BLaER1 (cell line): ENCODE data around the gene ZNF32.
A peak's percentile ranks its signal among the peaks of the same experiment; 100 is the strongest.

Experiments used
- H3K27ac ChIP-seq: shearing (Covaris generic); formaldehyde crosslinking; 2 replicates; pipeline ENCODE4 v1.8.1; 2022
- H3K27me3 ChIP-seq: shearing (Covaris generic); formaldehyde crosslinking; 2 replicates; pipeline ENCODE4 v1.8.1; 2022
- H3K36me3 ChIP-seq: shearing (Covaris generic); formaldehyde crosslinking; 2 replicates; pipeline ENCODE4 v1.8.1; 2022
- H3K4me1 ChIP-seq: shearing (Covaris generic); formaldehyde crosslinking; 2 replicates; pipeline ENCODE4 v1.8.1; 2022
- H3K4me2 ChIP-seq: shearing (Covaris generic); formaldehyde crosslinking; 2 replicates; pipeline ENCODE4 v1.8.1; 2022
- H3K4me3 ChIP-seq: shearing (Covaris generic); formaldehyde crosslinking; 2 replicates; pipeline ENCODE4 v1.8.1; 2022
- H3K9ac ChIP-seq: shearing (Covaris generic); formaldehyde crosslinking; 2 replicates; pipeline ENCODE4 v1.8.1; 2022
- H3K9me3 ChIP-seq: shearing (Covaris generic); formaldehyde crosslinking; 2 replicates; pipeline ENCODE4 v1.8.1; 2022
- H4K20me1 ChIP-seq: shearing (Covaris generic); formaldehyde crosslinking; 2 replicates; pipeline ENCODE4 v1.8.1; 2022
- Cebpa-rat ChIP-seq: shearing (Covaris generic); IDR thresholded peaks from 2 replicates; pipeline ENCODE4 v1.8.1; 2022

The ZNF32 gene

DNA sequence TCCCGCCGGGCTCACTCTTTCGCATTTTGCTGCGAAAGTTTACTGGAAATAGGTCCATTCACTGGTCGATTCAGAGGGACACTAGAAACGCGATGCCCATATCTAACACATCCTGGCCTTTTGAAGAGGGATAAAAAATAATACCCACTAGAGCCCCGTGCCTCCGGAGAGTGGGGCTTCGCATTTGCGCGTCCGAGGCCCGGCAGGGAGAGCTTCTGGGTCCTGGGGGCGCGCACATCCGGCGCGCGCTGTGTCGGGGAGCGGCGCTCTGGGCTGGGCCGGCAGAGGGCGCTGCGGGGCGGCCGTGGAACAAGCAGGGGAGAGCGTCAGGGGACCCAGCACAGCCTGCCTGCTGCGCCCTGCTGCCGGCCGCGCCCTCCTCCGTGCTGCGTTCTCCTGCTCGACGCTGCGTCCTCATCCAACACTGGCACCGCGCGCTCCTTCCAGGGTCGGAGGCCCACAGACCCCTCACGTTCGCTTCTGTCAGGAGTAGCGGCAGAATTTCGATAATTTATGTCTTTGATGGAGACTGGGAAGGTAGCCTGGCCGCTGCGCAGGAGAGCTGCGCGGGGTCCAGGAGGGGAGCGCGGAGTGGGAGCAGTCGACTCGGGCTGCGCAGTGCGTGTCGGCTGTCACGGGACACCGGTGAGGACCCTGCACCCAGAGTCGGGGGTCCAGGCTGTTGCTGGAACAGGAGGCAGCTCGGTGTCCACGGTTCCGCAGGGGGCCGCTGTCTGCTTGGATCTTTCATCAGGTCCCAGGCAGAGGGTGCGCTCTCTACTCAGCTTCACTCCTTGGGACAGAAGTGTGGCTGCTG lies 41.5 kb upstream of the ZNF32 start:
- H3K4me3 ChIP-seq: peak overlapping the region; percentile 63
- H3K9ac ChIP-seq: peak overlapping the region; percentile 63

DNA sequence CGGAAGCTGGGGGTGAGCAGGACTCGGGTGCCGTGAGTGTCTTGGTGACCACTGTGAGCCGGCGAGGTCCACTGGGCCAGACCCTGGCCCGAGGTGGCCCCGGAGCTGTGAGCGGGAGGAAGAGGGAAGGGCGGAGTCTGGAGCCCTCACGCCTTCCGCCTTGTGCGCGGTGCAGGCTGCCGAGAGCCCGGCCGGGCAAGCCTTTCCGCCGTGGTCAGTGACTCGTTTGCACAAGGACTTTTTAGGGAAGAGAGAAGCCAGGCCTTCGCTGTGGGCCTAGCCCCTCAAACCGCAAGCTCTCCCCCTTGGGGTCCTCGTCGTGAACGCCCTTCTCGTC lies 40.9 kb upstream of the ZNF32 start:
- peaks cover 3% of the 10 kb centered on the region; the same call in 1 of the 2 replicates for H3K27me3 ChIP-seq
- no peaks in the 10 kb centered on the region for H3K36me3 ChIP-seq
- H3K27ac ChIP-seq: peak overlapping the region; percentile 36; the same call in 1 of the 2 replicates
- H4K20me1 ChIP-seq: no peaks in the 10 kb centered on the region
- peaks cover 3% of the 10 kb centered on the region; the same call in 1 of the 2 replicates for H3K9me3 ChIP-seq
- no peak for TF ChIP-seq Cebpa-rat
- H3K9ac ChIP-seq: peak overlapping the region; percentile 63
- peak overlapping the region; percentile 81 for H3K4me2 ChIP-seq
- peaks cover 16% of the 10 kb centered on the region for H3K4me1 ChIP-seq
- H3K4me3 ChIP-seq: peak overlapping the region; percentile 63

More for the DNA sequence above, 41.5 kb upstream of the ZNF32 start:
- Histone ChIP-seq H3K4me1 (peaks cover 22% of the 10 kb centered on the region), H4K20me1 (no peaks in the 10 kb centered on the region), H3K4me2 (peak overlapping the region; percentile 81), H3K36me3 (no peaks in the 10 kb centered on the region), H3K9me3 (no peaks in the 10 kb centered on the region), H3K27me3 (peaks cover 3% of the 10 kb centered on the region; the same call in 1 of the 2 replicates), H3K27ac (peak overlapping the region; percentile 36; the same call in 1 of the 2 replicates)
- TF ChIP-seq Cebpa-rat: no peak

DNA sequence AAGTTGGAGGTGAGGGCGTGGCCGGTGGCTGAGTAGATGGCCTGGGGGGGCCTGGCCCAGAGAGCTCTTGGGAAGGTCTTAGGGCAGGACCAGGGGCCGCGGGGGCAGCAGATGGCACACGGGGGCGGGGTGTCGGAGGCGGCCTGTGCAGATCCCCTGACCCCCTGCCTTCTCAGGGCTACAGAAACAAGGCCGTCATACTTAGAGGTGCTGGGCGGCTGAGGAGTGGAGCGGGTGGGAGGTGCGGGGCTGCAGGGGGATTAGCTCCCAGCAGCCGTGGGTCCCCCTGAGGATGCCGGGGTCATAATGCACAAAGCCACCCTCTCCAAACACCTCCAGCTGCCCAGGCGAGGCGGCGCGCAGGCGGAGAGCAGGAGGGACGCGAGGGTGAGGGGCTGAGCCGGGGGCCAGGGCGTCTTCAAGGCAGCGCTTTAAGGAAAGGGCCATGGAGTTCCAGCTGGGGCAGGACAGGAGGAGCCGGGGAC lies 40.4 kb upstream of the ZNF32 start:
- Histone ChIP-seq H3K9ac (no peak overlapping the region), H3K9me3 (peaks cover 6% of the 10 kb centered on the region; the same call in 1 of the 2 replicates), H3K27ac (no peak overlapping the region), H3K4me1 (peaks cover 12% of the 10 kb centered on the region), H3K4me2 (peak overlapping the region; percentile 81), H3K27me3 (peaks cover 3% of the 10 kb centered on the region; the same call in 1 of the 2 replicates), H3K36me3 (no peaks in the 10 kb centered on the region), H4K20me1 (no peaks in the 10 kb centered on the region), H3K4me3 (peak overlapping the region; percentile 63; the same call in 1 of the 2 replicates)
- no peak for TF ChIP-seq Cebpa-rat

DNA sequence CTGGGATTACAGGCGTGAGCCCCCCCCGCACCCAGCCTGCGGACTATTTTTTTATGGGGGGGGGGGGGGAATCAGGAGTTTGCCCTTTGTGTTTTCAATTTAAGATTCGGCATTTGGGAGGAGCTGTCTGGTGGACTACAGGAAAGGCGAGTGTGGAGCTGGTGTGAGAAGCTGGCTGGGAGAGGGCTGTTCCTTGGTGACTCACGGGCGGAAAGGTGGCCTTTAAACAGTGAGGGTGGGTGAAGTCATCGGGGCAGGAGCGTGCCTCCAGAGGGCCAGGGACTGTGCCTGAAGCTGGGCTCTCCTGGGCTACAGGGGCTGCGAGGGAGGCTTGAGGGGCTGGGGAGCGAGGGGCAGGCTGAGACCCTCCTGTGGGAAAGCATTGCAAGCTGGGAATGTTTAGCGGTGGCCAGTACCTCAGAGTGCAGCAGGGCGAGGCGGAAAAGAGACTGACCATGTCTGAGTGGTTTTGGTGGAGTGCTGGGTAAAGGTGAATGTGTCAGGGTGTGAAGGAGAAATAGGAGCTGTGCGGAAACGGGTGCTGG lies 39.7 kb upstream of the ZNF32 start:
- Histone ChIP-seq H4K20me1 (no peaks in the 10 kb centered on the region), H3K27me3 (peaks cover 3% of the 10 kb centered on the region; the same call in 1 of the 2 replicates), H3K9me3 (peaks cover 6% of the 10 kb centered on the region; the same call in 1 of the 2 replicates), H3K4me1 (peaks cover 12% of the 10 kb centered on the region), H3K4me3 (no peak overlapping the region), H3K27ac (no peak overlapping the region), H3K4me2 (no peak overlapping the region), H3K9ac (no peak overlapping the region), H3K36me3 (no peaks in the 10 kb centered on the region)
- TF ChIP-seq Cebpa-rat: no peak

DNA sequence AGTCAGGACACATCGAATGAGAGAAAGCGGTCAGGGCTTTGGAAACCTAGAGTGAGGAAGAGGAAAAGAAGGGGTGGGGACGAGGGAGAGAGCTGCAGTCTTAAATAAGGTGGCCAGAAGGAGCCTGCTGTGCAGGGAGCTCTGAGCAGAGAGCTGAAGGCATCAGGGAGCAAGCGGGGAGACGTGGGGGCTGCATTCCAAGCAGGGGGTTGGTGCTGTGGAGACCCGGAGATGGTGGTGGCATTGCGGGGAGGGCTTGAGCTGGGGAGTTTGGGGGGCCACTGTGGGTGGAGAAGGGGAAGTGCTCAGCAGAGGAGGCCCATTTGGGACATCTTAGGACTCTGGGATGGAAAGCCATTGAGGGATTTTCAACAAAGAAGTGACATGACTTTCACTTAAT lies 38.7 kb upstream of the ZNF32 start:
- Histone ChIP-seq H3K27ac (no peak overlapping the region), H3K4me3 (no peak overlapping the region), H3K9ac (no peak overlapping the region), H3K4me2 (no peak overlapping the region), H3K36me3 (no peaks in the 10 kb centered on the region), H3K27me3 (peaks cover 3% of the 10 kb centered on the region; the same call in 1 of the 2 replicates), H3K9me3 (peaks cover 6% of the 10 kb centered on the region; the same call in 1 of the 2 replicates), H3K4me1 (peaks cover 12% of the 10 kb centered on the region), H4K20me1 (no peaks in the 10 kb centered on the region)
- TF ChIP-seq Cebpa-rat: no peak

DNA sequence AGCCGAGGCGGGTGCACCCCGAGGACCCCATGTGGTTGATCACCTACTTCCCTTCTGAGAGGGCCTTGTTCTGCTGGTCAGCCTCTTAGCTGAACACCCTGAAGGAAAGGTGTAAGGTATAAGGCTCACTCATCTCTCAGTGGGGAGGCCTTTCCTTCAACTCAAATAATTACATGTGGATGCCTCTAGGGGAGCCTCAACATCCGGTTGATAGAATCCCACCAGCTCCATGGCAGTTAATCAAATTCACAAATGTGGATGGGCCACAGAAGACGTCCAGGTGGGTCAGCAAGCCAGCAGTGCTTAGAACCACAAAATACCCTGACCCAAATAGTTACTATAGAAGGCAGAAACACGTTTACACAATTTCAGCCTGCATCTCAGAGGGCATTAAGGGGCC lies 37.7 kb upstream of the ZNF32 start:
- peaks cover 3% of the 10 kb centered on the region; the same call in 1 of the 2 replicates for H3K27me3 ChIP-seq
- no peaks in the 10 kb centered on the region for H4K20me1 ChIP-seq
- peaks cover 6% of the 10 kb centered on the region; the same call in 1 of the 2 replicates for H3K9me3 ChIP-seq
- peaks cover 12% of the 10 kb centered on the region for H3K4me1 ChIP-seq
- no peaks in the 10 kb centered on the region for H3K36me3 ChIP-seq
- TF ChIP-seq Cebpa-rat: no peak
- H3K27ac ChIP-seq: no peak overlapping the region
- H3K9ac ChIP-seq: no peak overlapping the region
- no peak overlapping the region for H3K4me3 ChIP-seq
- H3K4me2 ChIP-seq: no peak overlapping the region

DNA sequence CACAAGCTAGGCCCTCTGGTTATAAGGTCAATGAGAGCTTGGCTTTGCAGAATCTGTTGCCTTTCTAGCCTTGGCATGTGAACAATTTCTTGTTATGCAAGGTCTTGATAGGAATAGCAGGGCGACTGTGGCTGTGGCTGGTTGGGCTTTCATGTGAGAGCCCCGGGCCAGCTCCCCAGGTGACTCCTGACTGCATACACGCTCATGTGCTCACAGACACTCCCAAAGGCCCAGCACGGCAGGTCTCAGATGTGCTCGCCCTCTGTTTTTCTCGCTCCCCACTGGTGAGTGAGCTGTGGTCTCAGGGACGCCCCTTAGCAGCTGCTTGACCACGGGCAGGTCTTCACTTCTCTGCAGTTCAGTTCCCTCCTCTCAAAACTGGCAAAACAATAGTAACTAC lies 37.1 kb upstream of the ZNF32 start:
- TF ChIP-seq Cebpa-rat: no peak
- no peaks in the 10 kb centered on the region for H3K36me3 ChIP-seq
- H3K4me2 ChIP-seq: no peak overlapping the region
- no peak overlapping the region for H3K27ac ChIP-seq
- H3K4me1 ChIP-seq: peaks cover 12% of the 10 kb centered on the region
- no peaks in the 10 kb centered on the region for H4K20me1 ChIP-seq
- no peak overlapping the region for H3K9ac ChIP-seq
- H3K9me3 ChIP-seq: peaks cover 6% of the 10 kb centered on the region; the same call in 1 of the 2 replicates
- H3K4me3 ChIP-seq: no peak overlapping the region
- H3K27me3 ChIP-seq: peaks cover 3% of the 10 kb centered on the region; the same call in 1 of the 2 replicates

DNA sequence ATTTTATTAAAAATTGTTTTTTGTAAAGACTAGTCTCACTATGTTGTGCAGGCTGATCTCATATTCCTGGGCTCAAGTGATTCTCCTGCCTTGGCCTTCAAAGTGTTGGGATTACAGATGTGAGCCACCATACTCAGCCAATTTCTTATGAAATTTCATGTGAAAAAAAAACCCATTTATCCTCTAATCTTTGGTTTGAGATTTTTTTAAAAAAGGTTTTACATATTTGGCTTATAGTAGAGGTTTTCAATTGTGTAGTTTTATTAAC lies 35.5 kb upstream of the ZNF32 start:
- no peaks in the 10 kb centered on the region for H3K4me1 ChIP-seq
- H3K27me3 ChIP-seq: no peaks in the 10 kb centered on the region
- H3K4me3 ChIP-seq: no peak overlapping the region
- no peak overlapping the region for H3K4me2 ChIP-seq
- H4K20me1 ChIP-seq: no peaks in the 10 kb centered on the region
- no peak overlapping the region for H3K9ac ChIP-seq
- H3K27ac ChIP-seq: no peak overlapping the region
- no peaks in the 10 kb centered on the region for H3K36me3 ChIP-seq
- H3K9me3 ChIP-seq: peaks cover 6% of the 10 kb centered on the region; the same call in 1 of the 2 replicates
- TF ChIP-seq Cebpa-rat: no peak

DNA sequence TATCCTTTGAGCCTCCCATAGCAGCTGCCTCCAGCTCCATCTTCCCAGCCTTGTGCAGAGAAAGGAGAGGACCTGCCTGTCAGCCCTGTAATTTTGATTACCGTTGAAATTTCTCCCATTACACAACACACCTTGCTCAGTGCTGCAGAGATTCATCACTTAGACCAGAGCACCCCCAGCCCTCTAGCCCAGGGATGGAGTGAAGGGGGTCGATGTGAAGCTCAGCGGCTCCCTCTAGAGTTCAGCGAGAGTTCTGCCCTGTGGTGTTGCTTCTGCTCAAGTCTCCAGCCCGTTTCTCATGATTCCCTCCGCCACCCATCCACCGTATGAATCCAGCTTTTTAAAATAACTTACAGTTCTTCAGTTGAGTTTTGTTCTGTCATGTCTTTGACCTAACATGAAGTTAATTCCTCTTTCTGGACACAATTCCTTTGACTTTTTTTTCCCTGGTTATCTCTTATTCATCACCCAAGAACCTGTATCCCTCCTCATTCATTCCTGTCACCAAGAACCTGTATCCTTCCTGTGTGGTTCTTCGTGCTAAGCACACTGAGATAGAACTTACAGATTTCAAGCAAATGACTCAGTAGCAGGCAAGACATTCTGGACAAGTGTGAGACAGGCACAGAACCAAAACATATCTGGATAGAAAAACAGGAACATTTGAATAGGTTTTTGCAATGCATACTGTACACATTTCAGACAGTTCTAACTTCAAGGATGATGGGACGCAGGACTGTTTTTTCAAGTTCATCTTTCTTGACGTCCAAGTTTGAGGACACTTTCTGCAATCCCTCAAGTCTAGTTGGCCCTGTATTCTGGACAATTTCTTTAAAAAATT lies 35.0 kb upstream of the ZNF32 start:
- Histone ChIP-seq H3K4me2 (no peak overlapping the region), H3K4me3 (no peak overlapping the region), H3K27ac (no peak overlapping the region), H3K27me3 (no peaks in the 10 kb centered on the region), H3K9ac (no peak overlapping the region), H3K36me3 (no peaks in the 10 kb centered on the region), H3K4me1 (no peaks in the 10 kb centered on the region), H3K9me3 (peaks cover 6% of the 10 kb centered on the region; the same call in 1 of the 2 replicates), H4K20me1 (no peaks in the 10 kb centered on the region)
- no peak for TF ChIP-seq Cebpa-rat
